GM12892 (cell line): ENCODE data around the gene COL4A6.

Experiments
- POLR2A ChIP-seq: IDR thresholded peaks from 2 replicates; pipeline ENCODE4 v1.6.1; 2011; ENCODE audit warnings: low read depth, low read length, control low read depth
- POLR2AphosphoS5 ChIP-seq: IDR thresholded peaks from 2 replicates; pipeline ENCODE4 v1.6.1; 2011; ENCODE audit warnings: low read depth, low read length, control low read depth
- TAF1 ChIP-seq: IDR thresholded peaks from 2 replicates; pipeline ENCODE4 v1.6.1; 2011; ENCODE audit warnings: low read depth, mild to moderate bottlenecking, control low read depth, low read length, borderline replicate concordance

GRCh38 chrX:108304757-108305156 is 133.5 kb downstream of the COL4A6 start:
- TF ChIP-seq POLR2AphosphoS5 (no peak), POLR2A (no peak), TAF1 (no peak)
